A673 (cell line): ENCODE results near the gene EXOSC7. TPM values are rescaled to one million over a fixed set of nuclear protein-coding genes. Genes with fewer than 3 reads are reported as not detected.

Source experiments
- BruUV-seq: library from RNA; stranded (reverse); fragments of 400-500 nt; replicated peaks from 2 replicates; lab custom pipeline; 2021; lab: Mats Ljungman, UMichigan
- CTCF ChIA-PET: fragments of 300-600 bp; sonication (Branson Sonifier 250); formaldehyde crosslinking; loops from one replicate; lab custom pipeline; 2022; ENCODE audit warnings: antibody characterized with exemption; lab: Charles Lee
- POLR2A ChIA-PET: fragments of 300-600 bp; sonication (Branson Sonifier 250); formaldehyde crosslinking; loops from one replicate; lab custom pipeline; 2022; ENCODE audit warnings: antibody characterized with exemption; ENCODE audit not compliant: low non-redundant PET; lab: Charles Lee
- DNase-seq: peaks from one replicate; pipeline ENCODE4 v3.0.0-alpha.2; 2015; ENCODE audit warnings: low spot score
- H3K27ac ChIP-seq: fragments of 200-600 bp; sonication (generic); 2 replicates; pipeline ENCODE4 v1.5.1; 2016; ENCODE audit warnings: mixed run types, low read depth, mild to moderate bottlenecking, mixed read lengths, antibody characterized with exemption, low read length; ENCODE audit not compliant: poor library complexity, severe bottlenecking
- H3K27me3 ChIP-seq: fragments of 200-600 bp; sonication (generic); replicated peaks from 2 replicates; pipeline ENCODE4 v1.6.1; 2017; ENCODE audit warnings: mixed run types, low read depth, mild to moderate bottlenecking, mixed read lengths, antibody characterized with exemption, low read length; ENCODE audit not compliant: insufficient read depth, poor library complexity
- H3K36me3 ChIP-seq: fragments of 200-600 bp; sonication (generic); 2 replicates; pipeline ENCODE4 v1.6.1; 2016; ENCODE audit warnings: mixed run types, mild to moderate bottlenecking, mixed read lengths, antibody characterized with exemption, low read length; ENCODE audit not compliant: insufficient read depth, poor library complexity, severe bottlenecking
- H3K4me1 ChIP-seq: fragments of 200-600 bp; sonication (generic); 2 replicates; pipeline ENCODE4 v1.6.1; 2017; ENCODE audit warnings: mixed run types, mild to moderate bottlenecking, mixed read lengths, antibody characterized with exemption, low read length; ENCODE audit not compliant: insufficient read depth, poor library complexity, severe bottlenecking
- H3K4me3 ChIP-seq: fragments of 200-600 bp; sonication (generic); 2 replicates; pipeline ENCODE4 v1.5.1; 2016; ENCODE audit warnings: low read depth, mixed run types, mild to moderate bottlenecking, mixed read lengths, low read length; ENCODE audit not compliant: poor library complexity, severe bottlenecking
- H3K9me3 ChIP-seq: fragments of 200-600 bp; sonication (generic); 2 replicates; pipeline ENCODE4 v1.6.1; 2016; ENCODE audit warnings: mixed run types, low read depth, mild to moderate bottlenecking, mixed read lengths, antibody characterized with exemption, low read length; ENCODE audit not compliant: poor library complexity, severe bottlenecking
- EZH2 ChIP-seq: fragments of 200-600 bp; sonication (generic); IDR thresholded peaks from 2 replicates; pipeline ENCODE4 v1.6.1; 2017; ENCODE audit warnings: borderline replicate concordance, low read depth, mild to moderate bottlenecking, mixed read lengths, antibody characterized with exemption, low read length; ENCODE audit not compliant: poor library complexity, severe bottlenecking
- intact Hi-C: fragments of 100-400 bp; cut with micrococcal nuclease; formaldehyde crosslinking; loops from one replicate; pipeline ENCODE4 v1.10.0; 2022; ENCODE audit not compliant: unreplicated experiment
- total RNA-seq: library from RNA; stranded (reverse); gene quantifications from 2 replicates; pipeline ENCODE4 v1.2.3, GENCODE V29; 2021
- TF ChIP-seq, protein P1 (sequence below): fragments of 300-800, 200-600 bp; sonication (generic); conservative IDR thresholded peaks from 2 replicates; pipeline ENCODE4 v1.5.1; 2017; ENCODE audit warnings: low read depth, mild to moderate bottlenecking, antibody characterized with exemption, low read length, moderate library complexity, mixed read lengths

Gene EXOSC7
- total RNA-seq, 1 experiment from 2014 or later: 47.4 TPM

- POLR2A ChIA-PET: no interaction called here
Observed at GRCh38 chr3:45012577-45012976, 36.5 kb downstream of the EXOSC7 start.

DNA sequence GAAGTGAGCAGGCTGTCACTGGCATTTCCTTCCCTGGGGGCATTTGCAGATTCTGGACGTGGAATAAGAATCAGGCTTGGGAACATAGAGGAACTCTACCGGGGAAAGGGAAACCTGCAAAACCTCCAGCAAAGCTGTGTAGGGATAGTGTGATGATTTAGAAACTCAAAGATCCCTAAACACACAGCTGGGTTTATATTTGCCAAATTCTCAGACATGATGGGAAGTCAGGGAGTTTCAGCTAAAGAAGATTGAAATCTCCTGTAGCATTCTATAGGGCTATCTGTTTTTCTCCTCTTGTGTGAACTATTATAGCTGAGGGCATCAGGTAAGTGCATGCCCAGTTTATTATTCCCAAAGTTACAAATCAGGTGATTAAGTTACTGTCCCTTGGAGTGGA is 40.9 kb downstream of the EXOSC7 start:
- no TSS peak for BruUV-seq
- no peaks in the 10 kb centered on the region for H3K9me3 ChIP-seq
- intact Hi-C loops: no loop called here
- TF ChIP-seq EZH2: no peak
- TF ChIP-seq, protein P1, sequence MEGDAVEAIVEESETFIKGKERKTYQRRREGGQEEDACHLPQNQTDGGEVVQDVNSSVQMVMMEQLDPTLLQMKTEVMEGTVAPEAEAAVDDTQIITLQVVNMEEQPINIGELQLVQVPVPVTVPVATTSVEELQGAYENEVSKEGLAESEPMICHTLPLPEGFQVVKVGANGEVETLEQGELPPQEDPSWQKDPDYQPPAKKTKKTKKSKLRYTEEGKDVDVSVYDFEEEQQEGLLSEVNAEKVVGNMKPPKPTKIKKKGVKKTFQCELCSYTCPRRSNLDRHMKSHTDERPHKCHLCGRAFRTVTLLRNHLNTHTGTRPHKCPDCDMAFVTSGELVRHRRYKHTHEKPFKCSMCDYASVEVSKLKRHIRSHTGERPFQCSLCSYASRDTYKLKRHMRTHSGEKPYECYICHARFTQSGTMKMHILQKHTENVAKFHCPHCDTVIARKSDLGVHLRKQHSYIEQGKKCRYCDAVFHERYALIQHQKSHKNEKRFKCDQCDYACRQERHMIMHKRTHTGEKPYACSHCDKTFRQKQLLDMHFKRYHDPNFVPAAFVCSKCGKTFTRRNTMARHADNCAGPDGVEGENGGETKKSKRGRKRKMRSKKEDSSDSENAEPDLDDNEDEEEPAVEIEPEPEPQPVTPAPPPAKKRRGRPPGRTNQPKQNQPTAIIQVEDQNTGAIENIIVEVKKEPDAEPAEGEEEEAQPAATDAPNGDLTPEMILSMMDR: no peak
- no peak for DNase-seq
- POLR2A ChIA-PET: no interaction called here
- no peaks in the 10 kb centered on the region for H3K27me3 ChIP-seq
- H3K27ac ChIP-seq: no peak overlapping the region
- H3K4me1 ChIP-seq: peaks cover 7% of the 10 kb centered on the region
- CTCF ChIA-PET: no interaction called here
- H3K4me3 ChIP-seq: no peak overlapping the region
- peaks cover 14% of the 10 kb centered on the region for H3K36me3 ChIP-seq

More at GRCh38 chr3:45012577-45012976, 36.5 kb downstream of the EXOSC7 start:
- Histone ChIP-seq H3K36me3 (peaks cover 29% of the 10 kb centered on the region), H3K4me1 (peaks cover 22% of the 10 kb centered on the region), H3K27ac (peak overlapping the region; percentile 67), H3K4me3 (no peak overlapping the region), H3K27me3 (no peaks in the 10 kb centered on the region), H3K9me3 (no peaks in the 10 kb centered on the region)
- no TSS peak for BruUV-seq
- CTCF ChIA-PET: no interaction called here
- no peak for DNase-seq
- no peak for TF ChIP-seq EZH2
- TF ChIP-seq, protein P1: no peak
- intact Hi-C loops: no loop called here

GRCh38 chr3:45017821-45018220 is 41.8 kb downstream of the EXOSC7 start:
- intact Hi-C loops: no loop called here
- no peak for DNase-seq
- Histone ChIP-seq H3K9me3 (no peaks in the 10 kb centered on the region), H3K27me3 (no peaks in the 10 kb centered on the region), H3K36me3 (peaks cover 7% of the 10 kb centered on the region), H3K27ac (no peak overlapping the region), H3K4me3 (no peak overlapping the region), H3K4me1 (no peaks in the 10 kb centered on the region)
- BruUV-seq: no TSS peak
- TF ChIP-seq EZH2: no peak
- TF ChIP-seq, protein P1: no peak
- CTCF ChIA-PET: no interaction called here
- POLR2A ChIA-PET: interaction anchor here (0.6 kb wide), 1 partner anchor 379 kb away, joined by 4 read pairs; no protein-coding TSS in a partner anchor
